AG09309 (cell line): ENCODE results near the gene METTL23.
"Not testable (repeated sequence)": the region's sequence is repeated elsewhere in the genome, so short reads cannot be mapped to it uniquely, and the experiment has no call there.

Source experiments
- DNase-seq: peaks from one replicate; pipeline ENCODE4 v3.0.0-alpha.2; 2010; ENCODE audit warnings: low read depth
- H3K4me3 ChIP-seq: 2 replicates; pipeline ENCODE4 v1.5.1; 2011; ENCODE audit warnings: mild to moderate bottlenecking, low read depth, low read length, moderate library complexity; ENCODE audit not compliant: control insufficient read depth
- TF ChIP-seq, protein P1 (sequence below): IDR thresholded peaks from 2 replicates; pipeline ENCODE4 v1.5.1; 2011; ENCODE audit warnings: mild to moderate bottlenecking, low read depth, low read length, inconsistent platforms; ENCODE audit not compliant: insufficient read depth, control insufficient read depth; ENCODE audit errors: missing control alignments

The METTL23 gene

DNA sequence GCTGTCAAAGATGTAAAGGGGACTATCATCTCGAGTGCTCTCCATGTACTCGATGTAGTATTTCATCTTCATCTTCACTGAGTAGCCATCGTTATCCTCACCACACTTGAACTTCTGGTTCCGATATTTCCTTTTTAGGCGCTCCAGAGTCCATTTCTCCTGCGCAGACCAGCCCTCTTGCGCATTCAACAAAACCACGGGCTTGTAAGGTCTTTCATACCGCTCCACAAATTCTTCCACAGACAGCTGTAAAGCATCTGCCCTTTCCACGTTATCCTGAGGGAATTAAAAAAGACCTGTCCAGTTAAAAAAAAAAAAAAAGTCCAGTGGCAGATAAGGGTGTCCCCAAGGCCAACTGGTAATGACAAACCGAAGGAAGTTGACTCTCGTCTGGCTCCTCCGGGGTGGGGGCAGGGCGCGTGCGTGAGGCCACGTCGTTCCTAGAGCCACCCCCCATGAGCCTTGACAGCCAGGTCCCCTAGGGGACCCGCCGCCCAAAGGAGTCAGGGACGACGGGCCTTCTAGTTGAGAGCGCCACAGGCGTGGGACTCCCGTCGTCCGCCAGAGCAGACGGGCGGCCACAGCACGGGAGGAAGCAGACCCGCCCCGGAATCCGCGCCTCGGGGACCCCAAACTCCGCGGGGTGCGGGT is 934 bp upstream of the METTL23 start:
- H3K4me3 ChIP-seq, result peak overlapping the region; percentile 96
- no peak for DNase-seq
- TF ChIP-seq, protein P1, sequence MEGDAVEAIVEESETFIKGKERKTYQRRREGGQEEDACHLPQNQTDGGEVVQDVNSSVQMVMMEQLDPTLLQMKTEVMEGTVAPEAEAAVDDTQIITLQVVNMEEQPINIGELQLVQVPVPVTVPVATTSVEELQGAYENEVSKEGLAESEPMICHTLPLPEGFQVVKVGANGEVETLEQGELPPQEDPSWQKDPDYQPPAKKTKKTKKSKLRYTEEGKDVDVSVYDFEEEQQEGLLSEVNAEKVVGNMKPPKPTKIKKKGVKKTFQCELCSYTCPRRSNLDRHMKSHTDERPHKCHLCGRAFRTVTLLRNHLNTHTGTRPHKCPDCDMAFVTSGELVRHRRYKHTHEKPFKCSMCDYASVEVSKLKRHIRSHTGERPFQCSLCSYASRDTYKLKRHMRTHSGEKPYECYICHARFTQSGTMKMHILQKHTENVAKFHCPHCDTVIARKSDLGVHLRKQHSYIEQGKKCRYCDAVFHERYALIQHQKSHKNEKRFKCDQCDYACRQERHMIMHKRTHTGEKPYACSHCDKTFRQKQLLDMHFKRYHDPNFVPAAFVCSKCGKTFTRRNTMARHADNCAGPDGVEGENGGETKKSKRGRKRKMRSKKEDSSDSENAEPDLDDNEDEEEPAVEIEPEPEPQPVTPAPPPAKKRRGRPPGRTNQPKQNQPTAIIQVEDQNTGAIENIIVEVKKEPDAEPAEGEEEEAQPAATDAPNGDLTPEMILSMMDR, result no peak

DNA sequence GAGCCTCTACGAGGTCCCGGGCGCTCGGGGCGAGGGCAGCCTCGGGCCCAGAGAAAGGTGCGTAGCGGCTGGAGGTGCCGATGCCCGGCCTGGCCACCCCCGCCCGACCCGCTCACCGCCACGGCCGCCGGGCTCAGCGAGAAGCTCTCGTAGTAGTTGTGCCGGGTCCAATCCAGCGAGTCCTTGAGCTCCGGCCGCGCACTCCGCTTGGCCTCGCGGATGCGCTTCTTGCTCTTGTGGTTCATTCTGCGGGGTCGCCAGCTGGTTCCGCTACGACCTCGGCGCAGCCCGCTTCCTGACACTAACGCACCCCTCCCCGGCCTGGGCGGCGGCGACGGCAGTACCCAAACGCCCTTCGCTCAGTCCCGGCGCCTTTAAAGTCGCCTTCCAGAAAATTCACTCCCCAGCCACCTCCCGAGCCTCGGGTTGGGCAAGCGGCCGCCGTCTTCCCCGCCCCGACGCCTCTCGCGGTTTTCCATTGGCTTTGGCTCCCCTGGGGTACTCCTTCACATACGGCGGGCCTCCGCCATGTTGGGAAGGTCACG is 336 bp upstream of the METTL23 start, which contains the start of gene JMJD6:
Gene JMJD6 (minus strand): TSS at position 376 of the 545 bp plus-strand sequence. CDS start 131 bp downstream, at position 245.
- TF ChIP-seq, protein P1, result no peak
- peak; percentile 85 for DNase-seq
- H3K4me3 ChIP-seq, result peak within 1 kb of the TSS; percentile 96

DNA sequence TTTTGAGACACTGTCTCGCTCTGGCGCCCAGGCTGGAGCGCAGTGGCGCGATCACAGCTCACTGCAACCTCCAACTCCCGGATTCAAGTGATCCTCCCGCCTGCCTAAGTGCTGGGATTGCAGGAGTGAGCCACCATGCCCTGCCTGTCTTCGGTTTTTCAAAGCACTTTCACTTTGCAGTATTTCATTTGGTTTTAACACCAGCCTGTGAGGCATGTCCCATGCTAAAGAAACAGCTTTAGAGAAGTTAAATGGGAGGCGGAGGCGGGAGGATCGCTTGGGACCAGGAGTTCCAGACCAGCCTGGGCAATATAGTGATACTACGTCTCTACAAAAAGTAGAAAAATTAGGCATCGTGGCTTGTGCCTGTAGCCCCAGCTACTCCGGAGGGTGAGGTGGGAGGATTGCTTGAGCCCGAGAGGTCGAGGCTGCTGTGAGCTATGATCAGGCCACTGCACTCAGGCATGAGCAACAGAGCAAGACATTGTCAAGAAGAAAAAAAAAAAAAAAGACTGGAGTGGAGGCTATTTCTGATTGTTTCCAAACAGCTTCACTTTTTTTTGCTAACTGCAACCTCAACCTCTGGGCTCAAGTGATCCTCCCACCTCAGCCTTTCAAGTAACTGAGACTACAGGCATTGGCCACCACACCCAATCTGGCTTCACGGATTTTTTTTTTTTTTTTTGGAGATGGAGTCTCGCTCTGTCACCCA is 1.3 kb downstream of the METTL23 start:
- TF ChIP-seq, protein P1, result no peak
- no peak for DNase-seq
- H3K4me3 ChIP-seq, result peak overlapping the region; percentile 96

DNA sequence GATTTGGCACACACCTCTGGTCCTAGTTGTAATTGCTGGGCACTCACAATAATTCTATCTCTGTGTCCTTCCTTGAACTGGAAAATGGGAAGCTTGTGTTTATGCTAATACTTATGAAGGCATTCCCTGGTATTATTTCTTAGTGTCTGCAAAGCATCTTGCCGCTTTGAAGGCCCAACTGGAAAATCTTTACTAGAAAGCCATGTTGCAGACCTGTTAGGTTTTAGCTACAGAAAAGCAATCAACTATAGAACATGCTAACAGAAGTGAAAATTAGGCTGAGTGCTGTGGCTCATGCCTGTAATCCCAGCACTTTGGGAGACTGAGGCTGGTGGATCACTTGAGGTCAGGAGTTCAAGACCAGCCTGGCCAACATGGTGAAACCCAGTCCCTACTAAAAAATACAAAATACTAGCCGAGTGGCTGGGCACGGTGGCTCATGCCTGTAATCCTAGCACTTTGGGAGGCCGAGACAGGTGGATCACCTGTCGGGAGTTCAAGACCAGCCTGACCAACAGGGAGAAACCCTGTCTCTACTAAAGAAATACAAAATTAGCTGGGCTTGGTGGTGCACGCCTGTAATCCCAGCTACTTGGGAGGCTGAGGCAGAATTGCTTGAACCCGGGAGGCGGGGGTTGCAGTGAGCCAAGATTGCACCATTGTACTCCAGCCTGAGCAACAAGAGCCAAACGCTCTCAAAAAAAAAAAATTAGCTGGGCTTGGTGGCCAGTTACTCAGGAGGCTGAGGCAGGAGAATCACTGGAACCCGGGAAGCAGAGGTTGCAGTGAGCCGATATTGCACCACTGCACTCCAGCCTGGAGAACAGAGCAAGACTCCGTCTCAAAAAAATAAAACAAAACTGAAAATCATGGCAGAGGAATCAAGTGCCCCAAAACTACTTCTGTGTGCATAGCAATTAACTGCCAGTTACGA is 5.4 kb downstream of the METTL23 start:
- DNase-seq, H3K4me3 ChIP-seq: not testable (repeated sequence)

DNA sequence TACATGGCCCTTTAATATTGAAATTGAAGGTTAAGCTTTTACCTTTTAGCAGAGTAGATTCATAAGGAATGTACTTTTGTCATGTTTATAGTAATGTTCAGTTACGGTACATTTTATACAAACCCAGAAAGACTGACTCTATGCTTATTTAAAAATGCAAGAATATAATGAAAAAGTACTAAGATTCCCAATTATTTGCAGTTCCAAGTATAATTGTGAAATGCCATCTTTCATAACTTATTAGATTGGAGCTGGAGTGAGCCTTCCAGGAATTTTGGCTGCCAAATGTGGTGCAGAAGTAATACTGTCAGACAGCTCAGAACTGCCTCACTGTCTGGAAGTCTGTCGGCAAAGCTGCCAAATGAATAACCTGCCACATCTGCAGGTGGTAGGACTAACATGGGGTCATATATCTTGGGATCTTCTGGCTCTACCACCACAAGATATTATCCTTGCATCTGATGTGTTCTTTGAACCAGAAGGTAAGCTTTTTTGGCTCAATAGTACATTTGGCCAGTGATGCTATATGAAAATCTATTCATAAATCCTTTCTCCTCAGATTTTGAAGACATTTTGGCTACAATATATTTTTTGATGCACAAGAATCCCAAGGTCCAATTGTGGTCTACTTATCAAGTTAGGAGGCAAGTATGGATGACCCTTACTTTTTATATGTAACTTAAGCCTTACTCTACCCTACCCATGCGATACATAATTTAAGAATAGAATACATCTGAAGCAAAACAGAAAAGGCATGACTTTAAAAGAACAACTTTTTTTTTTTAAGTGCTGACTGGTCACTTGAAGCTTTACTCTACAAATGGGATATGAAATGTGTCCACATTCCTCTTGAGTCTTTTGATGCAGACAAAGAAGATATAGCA is 6.3 kb downstream of the METTL23 start:
- TF ChIP-seq, protein P1, result no peak
- H3K4me3 ChIP-seq, result no peak overlapping the region
- no peak for DNase-seq

DNA sequence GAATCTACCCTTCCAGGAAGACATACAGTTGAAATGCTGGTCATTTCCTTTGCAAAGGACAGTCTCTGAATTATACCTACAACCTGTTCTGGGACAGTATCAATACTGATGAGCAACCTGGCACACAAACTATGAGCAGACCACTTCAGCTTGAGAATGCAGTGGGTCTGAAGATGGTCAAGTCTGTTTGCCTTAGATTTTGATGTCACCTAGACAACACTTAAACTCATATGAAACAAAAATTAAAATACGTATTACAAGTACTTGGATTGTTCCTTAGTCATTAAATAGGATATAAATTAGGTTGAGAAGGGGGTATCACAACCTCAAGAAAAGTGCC is 6.9 kb downstream of the METTL23 start:
- DNase-seq, result no peak
- TF ChIP-seq, protein P1, result no peak
- H3K4me3 ChIP-seq, result no peak overlapping the region
